Glutamatergic neuron (in vitro differentiated cells): ENCODE measurements around the gene MAPK1IP1L. TPM values are rescaled to one million over a fixed set of nuclear protein-coding genes. Genes with fewer than 3 reads are reported as not detected.
"Not testable (repeated sequence)": the region's sequence is repeated elsewhere in the genome, so short reads cannot be mapped to it uniquely, and the experiment has no call there.

ENCODE experiments used
- DNase-seq: peaks from one replicate; pipeline ENCODE4 v3.0.0; 2022
- H3K27ac Mint-ChIP-seq: one replicate; pipeline ENCODE4 v1.8.0; 2020; ENCODE audit warnings: mild to moderate bottlenecking, mixed read lengths, inconsistent platforms; ENCODE audit not compliant: unreplicated experiment
- H3K27me3 Mint-ChIP-seq: one replicate; pipeline ENCODE4 v1.8.0; 2020; ENCODE audit warnings: mild to moderate bottlenecking, moderate library complexity, mixed read lengths, inconsistent platforms; ENCODE audit not compliant: unreplicated experiment
- H3K36me3 Mint-ChIP-seq: one replicate; pipeline ENCODE4 v1.8.0; 2020; ENCODE audit warnings: mild to moderate bottlenecking, mixed read lengths, inconsistent platforms; ENCODE audit not compliant: unreplicated experiment
- H3K4me1 Mint-ChIP-seq: one replicate; pipeline ENCODE4 v1.8.0; 2020; ENCODE audit warnings: mild to moderate bottlenecking, low read depth, mixed read lengths, inconsistent platforms; ENCODE audit not compliant: unreplicated experiment
- H3K4me3 Mint-ChIP-seq: one replicate; pipeline ENCODE4 v1.8.0; 2020; ENCODE audit warnings: mild to moderate bottlenecking, mixed read lengths, inconsistent platforms; ENCODE audit not compliant: unreplicated experiment
- H3K9me3 Mint-ChIP-seq: one replicate; pipeline ENCODE4 v1.8.0; 2020; ENCODE audit warnings: mild to moderate bottlenecking, moderate library complexity, mixed read lengths, inconsistent platforms; ENCODE audit not compliant: unreplicated experiment
- total RNA-seq: library from RNA; stranded (reverse); fragmentation: NEBNext Ultra II Directional; extraction: Animal tissue kit (Norgen Biotek cat#: 25700); gene quantifications from one replicate; pipeline ENCODE4 v1.2.1, GENCODE V29; 2021; ENCODE audit not compliant: unreplicated experiment
- TF ChIP-seq, protein P1 (sequence below): fragments of 200-600 bp; sonication (generic); IDR thresholded peaks from one replicate; pipeline ENCODE4 v1.5.0; 2021; ENCODE audit not compliant: partially characterized antibody, unreplicated experiment

MAPK1IP1L gene
- total RNA-seq, 1 donor from 2014 or later = 97.9 TPM

DNA sequence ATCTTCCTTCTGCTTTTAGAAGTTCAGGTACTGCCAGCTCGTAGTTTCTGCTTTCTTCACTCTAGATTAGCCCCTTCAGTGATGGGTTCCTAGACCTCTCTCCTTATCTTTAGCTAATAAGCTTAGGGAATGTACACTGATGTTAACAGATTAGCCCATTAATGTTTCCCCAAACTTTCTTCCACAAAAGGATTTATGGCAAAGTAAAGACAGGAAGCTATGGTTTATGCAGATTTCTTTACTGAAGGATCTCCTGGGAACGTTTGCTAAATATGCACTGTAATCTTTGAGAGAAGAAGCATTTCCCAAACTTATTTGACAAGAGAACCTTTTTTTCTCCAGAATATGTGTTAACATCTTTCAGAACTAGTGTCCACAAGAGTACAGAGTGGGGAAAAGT is 20.3 kb upstream of the MAPK1IP1L start:
- no peak for DNase-seq
- peaks cover 26% of the 10 kb centered on the region for H3K4me1 Mint-ChIP-seq
- TF ChIP-seq, protein P1, sequence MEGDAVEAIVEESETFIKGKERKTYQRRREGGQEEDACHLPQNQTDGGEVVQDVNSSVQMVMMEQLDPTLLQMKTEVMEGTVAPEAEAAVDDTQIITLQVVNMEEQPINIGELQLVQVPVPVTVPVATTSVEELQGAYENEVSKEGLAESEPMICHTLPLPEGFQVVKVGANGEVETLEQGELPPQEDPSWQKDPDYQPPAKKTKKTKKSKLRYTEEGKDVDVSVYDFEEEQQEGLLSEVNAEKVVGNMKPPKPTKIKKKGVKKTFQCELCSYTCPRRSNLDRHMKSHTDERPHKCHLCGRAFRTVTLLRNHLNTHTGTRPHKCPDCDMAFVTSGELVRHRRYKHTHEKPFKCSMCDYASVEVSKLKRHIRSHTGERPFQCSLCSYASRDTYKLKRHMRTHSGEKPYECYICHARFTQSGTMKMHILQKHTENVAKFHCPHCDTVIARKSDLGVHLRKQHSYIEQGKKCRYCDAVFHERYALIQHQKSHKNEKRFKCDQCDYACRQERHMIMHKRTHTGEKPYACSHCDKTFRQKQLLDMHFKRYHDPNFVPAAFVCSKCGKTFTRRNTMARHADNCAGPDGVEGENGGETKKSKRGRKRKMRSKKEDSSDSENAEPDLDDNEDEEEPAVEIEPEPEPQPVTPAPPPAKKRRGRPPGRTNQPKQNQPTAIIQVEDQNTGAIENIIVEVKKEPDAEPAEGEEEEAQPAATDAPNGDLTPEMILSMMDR = no peak
- H3K27ac Mint-ChIP-seq = peak overlapping the region; percentile 49
- H3K4me3 Mint-ChIP-seq = peak overlapping the region; percentile 80
- peaks cover 6% of the 10 kb centered on the region for H3K9me3 Mint-ChIP-seq
- H3K36me3 Mint-ChIP-seq = no peaks in the 10 kb centered on the region
- peaks cover 3% of the 10 kb centered on the region for H3K27me3 Mint-ChIP-seq

DNA sequence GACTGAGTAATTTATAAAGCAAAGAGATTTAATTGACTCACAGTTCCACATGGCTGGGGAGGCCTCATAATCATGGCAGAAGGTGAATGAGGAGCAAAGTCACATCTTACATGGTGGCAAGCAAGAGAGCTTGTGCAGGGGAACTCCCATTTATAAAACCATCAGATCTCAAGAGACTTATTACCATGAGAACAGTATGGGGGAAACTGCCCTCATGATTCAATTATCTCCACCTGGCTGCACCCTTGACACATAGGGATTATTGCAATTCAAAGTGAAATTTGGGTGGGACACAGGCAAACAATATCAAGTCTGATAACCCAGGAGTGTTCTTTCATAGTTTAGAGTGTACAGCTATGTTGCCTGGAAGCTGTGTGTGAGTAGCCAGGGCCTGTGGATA is 13.5 kb upstream of the MAPK1IP1L start:
- H3K9me3 Mint-ChIP-seq, H3K27me3 Mint-ChIP-seq, H3K36me3 Mint-ChIP-seq, H3K4me1 Mint-ChIP-seq, H3K4me3 Mint-ChIP-seq, H3K27ac Mint-ChIP-seq, DNase-seq: not testable (repeated sequence)

DNA sequence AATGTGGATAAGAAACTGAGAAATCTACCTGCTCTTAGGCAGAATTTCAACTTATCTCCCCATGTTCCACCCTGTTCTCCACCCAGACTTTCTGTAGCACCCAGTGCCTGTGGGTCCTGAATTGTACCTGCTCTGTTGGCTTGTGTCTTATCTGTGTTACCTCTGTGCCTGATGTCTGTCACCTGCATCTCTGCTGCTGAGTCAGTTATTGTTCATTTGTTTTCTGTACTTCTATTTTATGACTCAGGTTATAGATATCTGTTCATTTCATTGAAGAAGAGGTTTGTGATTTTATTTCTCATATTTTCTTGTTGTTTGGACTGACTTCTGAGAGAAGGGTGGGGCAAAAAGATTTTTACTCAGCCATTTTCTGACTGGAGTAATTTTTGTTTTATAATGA is 12.7 kb upstream of the MAPK1IP1L start:
- H3K36me3 Mint-ChIP-seq = peaks cover 5% of the 10 kb centered on the region
- DNase-seq = no peak
- peaks cover 2% of the 10 kb centered on the region for H3K4me1 Mint-ChIP-seq
- TF ChIP-seq, protein P1 = no peak
- no peaks in the 10 kb centered on the region for H3K9me3 Mint-ChIP-seq
- no peak overlapping the region for H3K27ac Mint-ChIP-seq
- H3K27me3 Mint-ChIP-seq = no peaks in the 10 kb centered on the region
- no peak overlapping the region for H3K4me3 Mint-ChIP-seq

DNA sequence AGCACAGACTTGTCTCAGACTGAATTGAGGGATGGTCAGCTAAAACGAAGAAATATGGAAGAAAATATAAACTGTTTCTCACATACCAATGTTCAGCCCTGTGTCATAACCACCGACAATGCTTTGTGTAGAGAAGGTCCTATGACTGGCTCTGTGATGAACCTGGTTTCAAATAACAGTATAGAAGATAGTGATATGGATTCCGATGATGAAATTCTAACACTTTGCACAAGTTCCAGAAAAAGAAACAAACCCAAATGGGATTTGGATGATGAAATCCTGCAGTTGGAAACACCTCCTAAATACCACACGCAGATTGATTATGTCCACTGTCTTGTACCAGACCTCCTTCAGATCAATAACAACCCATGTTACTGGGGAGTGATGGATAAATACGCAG is 7.9 kb upstream of the MAPK1IP1L start:
- H3K27me3 Mint-ChIP-seq = no peaks in the 10 kb centered on the region
- H3K4me1 Mint-ChIP-seq = peaks cover 3% of the 10 kb centered on the region
- H3K36me3 Mint-ChIP-seq = no peaks in the 10 kb centered on the region
- TF ChIP-seq, protein P1 = no peak
- H3K27ac Mint-ChIP-seq = no peak overlapping the region
- H3K9me3 Mint-ChIP-seq = no peaks in the 10 kb centered on the region
- H3K4me3 Mint-ChIP-seq = no peak overlapping the region
- no peak for DNase-seq

DNA sequence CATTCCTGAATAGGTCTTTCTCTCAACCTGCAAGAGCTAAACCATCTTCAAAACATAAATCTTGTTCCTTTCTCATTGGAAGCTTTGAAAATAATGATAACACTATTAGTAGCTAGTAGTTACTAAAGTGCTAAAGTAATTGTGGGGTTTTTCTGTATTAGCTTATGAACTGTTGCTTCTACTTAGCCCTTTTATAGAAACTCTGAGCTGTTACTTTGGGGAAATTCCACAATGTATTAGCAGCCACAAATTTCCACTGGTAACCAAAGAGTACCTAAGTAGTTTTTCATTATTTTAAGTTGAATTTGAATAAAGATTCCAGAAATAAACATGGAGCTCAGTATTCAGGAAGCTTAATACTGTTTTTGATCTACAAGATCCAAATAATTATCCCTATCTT is 6.4 kb upstream of the MAPK1IP1L start:
- Mint-ChIP-seq H3K36me3 (no peaks in the 10 kb centered on the region), H3K4me3 (no peak overlapping the region), H3K27ac (no peak overlapping the region), H3K27me3 (no peaks in the 10 kb centered on the region), H3K9me3 (no peaks in the 10 kb centered on the region), H3K4me1 (peaks cover 4% of the 10 kb centered on the region)
- no peak for DNase-seq
- TF ChIP-seq, protein P1 = no peak
